Loucy (cell line): ENCODE measurements around the gene ARHGAP6.

Source experiments
- H2AFZ ChIP-seq: fragments of 200-600 bp; sonication (generic); 2 replicates; pipeline ENCODE4 v1.6.0; 2016; ENCODE audit warnings: antibody characterized with exemption, mild to moderate bottlenecking, low read length, moderate library complexity
- H3F3A ChIP-seq: fragments of 200-600 bp; 2 replicates; pipeline ENCODE4 v1.6.0; 2016; ENCODE audit warnings: antibody characterized with exemption, low read depth, mild to moderate bottlenecking
- H3K27me3 ChIP-seq: fragments of 200-600 bp; sonication (generic); 2 replicates; pipeline ENCODE4 v1.6.1; 2014; ENCODE audit warnings: low read length, mild to moderate bottlenecking; ENCODE audit not compliant: insufficient read depth, poor library complexity, severe bottlenecking
- H3K36me3 ChIP-seq: fragments of 200-600 bp; sonication (generic); 2 replicates; pipeline ENCODE4 v1.6.1; 2016; ENCODE audit warnings: low read length; ENCODE audit not compliant: insufficient read depth
- H3K4me1 ChIP-seq: fragments of 200-600 bp; sonication (generic); 2 replicates; pipeline ENCODE4 v1.5.1; 2014; ENCODE audit warnings: low read length, mild to moderate bottlenecking; ENCODE audit not compliant: insufficient read depth, poor library complexity, severe bottlenecking
- H3K4me2 ChIP-seq: fragments of 200-600 bp; sonication (generic); 2 replicates; pipeline ENCODE4 v1.6.0; 2014; ENCODE audit warnings: antibody characterized with exemption, low read length, low read depth, mild to moderate bottlenecking; ENCODE audit not compliant: poor library complexity, severe bottlenecking
- H3K4me3 ChIP-seq: fragments of 200-600 bp; sonication (generic); 2 replicates; pipeline ENCODE4 v1.5.1; 2014; ENCODE audit warnings: low read length, mild to moderate bottlenecking, mixed read lengths; ENCODE audit not compliant: poor library complexity, severe bottlenecking
- H3K79me2 ChIP-seq: fragments of 200-600 bp; sonication (generic); 2 replicates; pipeline ENCODE4 v1.6.1; 2014; ENCODE audit warnings: low read length; ENCODE audit not compliant: insufficient read depth
- H3K9ac ChIP-seq: fragments of 200-600 bp; sonication (generic); 2 replicates; pipeline ENCODE4 v1.6.0; 2014; ENCODE audit warnings: mild to moderate bottlenecking, low read depth, low read length, moderate library complexity; ENCODE audit not compliant: poor library complexity, severe bottlenecking
- H3K9me2 ChIP-seq: fragments of 200-600 bp; sonication (generic); replicated peaks from 2 replicates; pipeline ENCODE4 v1.6.1; 2016; ENCODE audit warnings: low read depth, low read length, mixed read lengths
- H3K9me3 ChIP-seq: fragments of 200-600 bp; sonication (generic); 2 replicates; pipeline ENCODE4 v1.6.1; 2014; ENCODE audit warnings: mild to moderate bottlenecking, antibody characterized with exemption, low read length, low read depth; ENCODE audit not compliant: insufficient read depth
- H4K20me1 ChIP-seq: fragments of 200-600 bp; sonication (generic); 2 replicates; pipeline ENCODE4 v1.6.0; 2014; ENCODE audit warnings: antibody characterized with exemption, low read length, mild to moderate bottlenecking; ENCODE audit not compliant: insufficient read depth, poor library complexity, severe bottlenecking
- EZH2phosphoT487 ChIP-seq: fragments of 200-600 bp; IDR thresholded peaks from 2 replicates; pipeline ENCODE4 v1.6.1; 2018; ENCODE audit warnings: antibody characterized with exemption, mild to moderate bottlenecking, moderate library complexity, borderline replicate concordance
- TF ChIP-seq, protein P1 (sequence below): fragments of 200-600 bp; sonication (generic); conservative IDR thresholded peaks from 2 replicates; pipeline ENCODE4 v1.5.1; 2014; ENCODE audit warnings: mild to moderate bottlenecking, antibody characterized with exemption, low read length

Gene ARHGAP6

DNA sequence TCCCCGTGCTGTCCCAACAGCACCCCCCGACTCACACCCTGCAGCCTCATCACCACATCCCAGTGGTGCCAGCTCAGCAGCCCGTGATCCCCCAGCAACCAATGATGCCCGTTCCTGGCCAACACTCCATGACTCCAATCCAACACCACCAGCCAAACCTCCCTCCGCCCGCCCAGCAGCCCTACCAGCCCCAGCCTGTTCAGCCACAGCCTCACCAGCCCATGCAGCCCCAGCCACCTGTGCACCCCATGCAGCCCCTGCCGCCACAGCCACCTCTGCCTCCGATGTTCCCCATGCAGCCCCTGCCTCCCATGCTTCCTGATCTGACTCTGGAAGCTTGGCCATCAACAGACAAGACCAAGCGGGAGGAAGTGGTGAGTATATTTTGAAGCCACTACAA is 367.1 kb downstream of the ARHGAP6 start:
- Histone ChIP-seq H2AFZ (no peak overlapping the region), H3K4me1 (no peaks in the 10 kb centered on the region), H3K9ac (no peak overlapping the region), H3K36me3 (no peaks in the 10 kb centered on the region), H3K79me2 (no peaks in the 10 kb centered on the region), H3K9me3 (no peaks in the 10 kb centered on the region), H3F3A (no peaks in the 10 kb centered on the region), H3K4me3 (no peak overlapping the region), H3K4me2 (no peak overlapping the region), H4K20me1 (no peaks in the 10 kb centered on the region), H3K9me2 (no peaks in the 10 kb centered on the region), H3K27me3 (no peaks in the 10 kb centered on the region)
- no peak for TF ChIP-seq EZH2phosphoT487
- TF ChIP-seq, protein P1, sequence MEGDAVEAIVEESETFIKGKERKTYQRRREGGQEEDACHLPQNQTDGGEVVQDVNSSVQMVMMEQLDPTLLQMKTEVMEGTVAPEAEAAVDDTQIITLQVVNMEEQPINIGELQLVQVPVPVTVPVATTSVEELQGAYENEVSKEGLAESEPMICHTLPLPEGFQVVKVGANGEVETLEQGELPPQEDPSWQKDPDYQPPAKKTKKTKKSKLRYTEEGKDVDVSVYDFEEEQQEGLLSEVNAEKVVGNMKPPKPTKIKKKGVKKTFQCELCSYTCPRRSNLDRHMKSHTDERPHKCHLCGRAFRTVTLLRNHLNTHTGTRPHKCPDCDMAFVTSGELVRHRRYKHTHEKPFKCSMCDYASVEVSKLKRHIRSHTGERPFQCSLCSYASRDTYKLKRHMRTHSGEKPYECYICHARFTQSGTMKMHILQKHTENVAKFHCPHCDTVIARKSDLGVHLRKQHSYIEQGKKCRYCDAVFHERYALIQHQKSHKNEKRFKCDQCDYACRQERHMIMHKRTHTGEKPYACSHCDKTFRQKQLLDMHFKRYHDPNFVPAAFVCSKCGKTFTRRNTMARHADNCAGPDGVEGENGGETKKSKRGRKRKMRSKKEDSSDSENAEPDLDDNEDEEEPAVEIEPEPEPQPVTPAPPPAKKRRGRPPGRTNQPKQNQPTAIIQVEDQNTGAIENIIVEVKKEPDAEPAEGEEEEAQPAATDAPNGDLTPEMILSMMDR, result no peak

DNA sequence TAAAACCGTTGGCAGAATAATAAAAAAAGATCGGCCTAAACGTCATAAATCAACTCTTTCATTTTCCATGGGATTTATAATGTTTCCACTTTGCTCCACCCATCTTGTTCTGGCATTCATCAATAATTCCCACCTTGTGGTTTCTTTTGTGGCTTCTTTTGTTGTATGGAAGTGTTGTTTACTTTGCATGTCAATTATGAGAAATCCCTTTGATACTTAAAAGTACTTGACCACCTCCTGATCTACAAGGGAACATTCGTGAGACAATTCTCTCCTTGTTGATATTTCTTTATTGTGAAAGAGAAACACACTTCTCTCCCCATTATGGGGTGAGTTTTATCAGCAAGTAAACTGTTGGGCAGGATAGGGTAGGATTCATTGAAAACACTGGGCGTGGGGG is 369.7 kb downstream of the ARHGAP6 start:
- H4K20me1 ChIP-seq, result no peaks in the 10 kb centered on the region
- H3K4me3 ChIP-seq, result no peak overlapping the region
- no peaks in the 10 kb centered on the region for H3K4me1 ChIP-seq
- no peaks in the 10 kb centered on the region for H3K9me3 ChIP-seq
- no peak overlapping the region for H2AFZ ChIP-seq
- TF ChIP-seq EZH2phosphoT487, result no peak
- TF ChIP-seq, protein P1, result no peak
- no peaks in the 10 kb centered on the region for H3K36me3 ChIP-seq
- no peaks in the 10 kb centered on the region for H3K79me2 ChIP-seq
- H3K9ac ChIP-seq, result no peak overlapping the region
- H3K4me2 ChIP-seq, result no peak overlapping the region
- H3F3A ChIP-seq, result no peaks in the 10 kb centered on the region
- no peaks in the 10 kb centered on the region for H3K9me2 ChIP-seq
- no peaks in the 10 kb centered on the region for H3K27me3 ChIP-seq

DNA sequence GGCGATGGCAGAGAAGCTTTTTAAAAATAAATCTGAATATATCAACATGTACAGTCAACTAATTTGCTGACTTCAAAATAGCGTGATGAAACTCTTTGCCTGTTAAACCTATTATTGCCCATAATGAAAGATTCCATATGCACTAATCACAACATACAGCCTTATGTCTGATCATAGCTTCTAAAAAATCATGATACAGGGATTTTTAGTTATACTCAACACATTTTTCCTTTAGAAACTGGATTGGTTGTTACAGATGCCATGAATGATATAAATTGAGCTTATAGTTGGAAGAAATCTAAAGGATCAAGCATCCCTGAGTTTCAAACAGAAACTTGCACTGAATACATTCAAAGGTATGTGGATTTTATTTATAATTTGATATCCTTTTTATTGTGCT is 372.6 kb downstream of the ARHGAP6 start, which contains the start of gene AMELX:
AMELX (plus strand) TSS at position 301 of the 400 bp plus-strand sequence. CDS start 1,376 bp downstream, outside the sequence.
- TF ChIP-seq, protein P1, result no peak
- TF ChIP-seq EZH2phosphoT487, result no peak
- no peak within 1 kb of the TSS for H3K4me2 ChIP-seq
- no peak within 1 kb of the TSS for H2AFZ ChIP-seq

More for the DNA sequence above, 372.6 kb downstream of the ARHGAP6 start, which contains the start of gene AMELX:
- H3K4me3 ChIP-seq, result no peak within 1 kb of the TSS
- H3K36me3 ChIP-seq, result no peaks in the 10 kb centered on the region
- H3K9me2 ChIP-seq, result no peaks in the 10 kb centered on the region
- H4K20me1 ChIP-seq, result no peaks in the 10 kb centered on the region
- H3K9ac ChIP-seq, result no peak within 1 kb of the TSS
- no peaks in the 10 kb centered on the region for H3F3A ChIP-seq
- H3K27me3 ChIP-seq, result no peaks in the 10 kb centered on the region
- H3K79me2 ChIP-seq, result no peaks in the 10 kb centered on the region
- no peaks in the 10 kb centered on the region for H3K4me1 ChIP-seq
- H3K9me3 ChIP-seq, result no peaks in the 10 kb centered on the region
